HCT116 (cell line): ENCODE data around the gene FAR2. TPM values are rescaled to one million over a fixed set of nuclear protein-coding genes. Genes with fewer than 3 reads are reported as not detected.

ENCODE experiments used
- ATAC-seq: fragments of 200-7000 bp; cut with Tn5 transposase; 2 replicates; pipeline ENCODE4 v1.9.1; 2020; ENCODE audit warnings: mild to moderate bottlenecking, moderate library complexity
- BruUV-seq: library from RNA; stranded (reverse); fragments of 400-500 nt; replicated peaks from 2 replicates; lab custom pipeline; 2021; lab: Mats Ljungman, UMichigan
- CTCF ChIA-PET: fragments of 300-600 bp; sonication (Branson Sonifier 250); formaldehyde crosslinking; loops from one replicate; lab custom pipeline; 2021; ENCODE audit warnings: antibody characterized with exemption; lab: Charles Lee
- POLR2A ChIA-PET: fragments of 300-600, 350-600 bp; sonication (Branson Sonifier 250); formaldehyde crosslinking; loops from one replicate; lab custom pipeline; 2021; ENCODE audit warnings: antibody characterized with exemption; lab: Charles Lee
- RAD21 ChIA-PET, 2 experiments: fragments of 300-600 bp; sonication (Branson Sonifier 250); formaldehyde crosslinking; loops; one replicate each; lab custom pipeline; 2023; ENCODE audit warnings: low total read pairs in 2 of 2; ENCODE audit not compliant: uncharacterized antibody in 2 of 2, unreplicated experiment in 2 of 2, low non-redundant PET in 1 of 2; lab: Charles Lee
- DNase-seq: peaks from one replicate; pipeline ENCODE4 v3.0.0-alpha.2; 2010; ENCODE audit warnings: low read depth, low spot score
- H2AFZ ChIP-seq: fragments of 200-600 bp; shearing (Covaris generic), sonication (generic); 2 replicates; pipeline ENCODE4 v1.6.1; 2017; ENCODE audit warnings: low read depth, mixed run types, mixed read lengths, antibody characterized with exemption, low read length; ENCODE audit not compliant: poor library complexity, severe bottlenecking
- H3K27ac ChIP-seq: 2 replicates; pipeline ENCODE4 v1.5.1; 2012; ENCODE audit warnings: low read depth, low read length
- H3K27me3 ChIP-seq: fragments of 200-600 bp; sonication (generic); 2 replicates; pipeline ENCODE4 v1.6.1; 2016; ENCODE audit warnings: mixed run types, low read length, mixed read lengths; ENCODE audit not compliant: insufficient read depth
- H3K36me3 ChIP-seq, 2 experiments: fragments of 200-500 bp in 1 of 2; fragments of 200-600 bp in 1 of 2; sonication (Bioruptor generic) in 1 of 2; sonication (generic) in 1 of 2; 2 replicates each; pipeline versions ENCODE4 v1.5.1 to v1.6.1; 2014 to 2016; ENCODE audit warnings: low read length in 2 of 2, inconsistent platforms in 1 of 2, mixed read lengths in 1 of 2, mixed run types in 1 of 2; ENCODE audit not compliant: insufficient read depth in 2 of 2, control insufficient read depth in 1 of 2
- H3K4me1 ChIP-seq, 2 experiments: fragments of 200-600 bp in 1 of 2; sonication (generic) in 1 of 2; 2 replicates each; pipeline versions ENCODE4 v1.5.1 to v1.6.1; 2012 to 2017; ENCODE audit warnings: low read length in 2 of 2, inconsistent platforms in 1 of 2, mild to moderate bottlenecking in 1 of 2, mixed read lengths in 1 of 2, mixed run types in 1 of 2, moderate library complexity in 1 of 2; ENCODE audit not compliant: insufficient read depth in 2 of 2, control insufficient read depth in 1 of 2
- H3K4me2 ChIP-seq: fragments of 200-600 bp; sonication (generic); 2 replicates; pipeline ENCODE4 v1.6.1; 2017; ENCODE audit warnings: mixed run types, low read length, mixed read lengths
- H3K4me3 ChIP-seq, 2 experiments: fragments of 200-600 bp in 1 of 2; sonication (generic) in 1 of 2; replicated peaks in 1 of 2; 2 replicates each; pipeline ENCODE4 v1.5.1; 2011 to 2016; ENCODE audit warnings: low read length in 2 of 2, control low read depth in 1 of 2, low read depth in 1 of 2, mild to moderate bottlenecking in 1 of 2, mixed read lengths in 1 of 2, mixed run types in 1 of 2
- H3K79me2 ChIP-seq: fragments of 200-600 bp; sonication (generic); 2 replicates; pipeline ENCODE4 v1.6.1; 2017; ENCODE audit warnings: mild to moderate bottlenecking, mixed run types, low read length, moderate library complexity, mixed read lengths; ENCODE audit not compliant: insufficient read depth
- H3K9ac ChIP-seq: fragments of 200-600 bp; sonication (generic); 2 replicates; pipeline ENCODE4 v1.6.1; 2016; ENCODE audit warnings: low read length, mixed read lengths
- H3K9me2 ChIP-seq: fragments of 200-600 bp; sonication (generic), shearing (Covaris generic); 2 replicates; pipeline ENCODE4 v1.6.1; 2017; ENCODE audit warnings: mixed run types, mild to moderate bottlenecking, moderate library complexity; ENCODE audit not compliant: insufficient read depth
- H3K9me3 ChIP-seq, 2 experiments: fragments of 200-500 bp in 1 of 2; fragments of 200-600 bp in 1 of 2; sonication (Bioruptor generic) in 1 of 2; sonication (generic) in 1 of 2; 2 replicates each; pipeline ENCODE4 v1.6.1; 2014 to 2017; ENCODE audit warnings: low read length in 2 of 2, mixed read lengths in 2 of 2, inconsistent platforms in 1 of 2, low read depth in 1 of 2, mild to moderate bottlenecking in 1 of 2, mixed run types in 1 of 2, moderate library complexity in 1 of 2; ENCODE audit not compliant: control insufficient read depth in 1 of 2, insufficient read depth in 1 of 2
- H4K20me1 ChIP-seq: fragments of 200-600 bp; sonication (generic), shearing (Covaris generic); 2 replicates; pipeline ENCODE4 v1.6.1; 2017; ENCODE audit warnings: mixed run types, mild to moderate bottlenecking, moderate library complexity; ENCODE audit not compliant: insufficient read depth
- ATF3 ChIP-seq: IDR thresholded peaks from 2 replicates; pipeline ENCODE4 v1.6.1; 2012
- CEBPB ChIP-seq: IDR thresholded peaks from 2 replicates; pipeline ENCODE4 v1.6.1; 2012; ENCODE audit warnings: low read depth
- CTCF ChIP-seq, 3 experiments: fragments of 200-600 bp in 1 of 3; sonication (generic) in 1 of 3; IDR thresholded peaks in 2 of 3; conservative IDR thresholded peaks in 1 of 3; 2 replicates each; pipeline ENCODE4 v1.5.1; 2012 to 2017; ENCODE audit warnings: low read depth in 2 of 3, low read length in 2 of 3, antibody characterized with exemption in 1 of 3, borderline replicate concordance in 1 of 3, control low read depth in 1 of 3, mild to moderate bottlenecking in 1 of 3, mixed read lengths in 1 of 3, mixed run types in 1 of 3, moderate library complexity in 1 of 3; ENCODE audit not compliant: insufficient read depth in 1 of 3
- EGR1 ChIP-seq: IDR thresholded peaks from 2 replicates; pipeline ENCODE4 v1.6.1; 2012; ENCODE audit warnings: low read depth
- EZH2 ChIP-seq: fragments of 200-600 bp; sonication (generic); IDR thresholded peaks from 2 replicates; pipeline ENCODE4 v1.6.1; 2017; ENCODE audit warnings: antibody characterized with exemption, mixed run types
- EZH2phosphoT487 ChIP-seq: fragments of 200-600 bp; IDR thresholded peaks from 2 replicates; pipeline ENCODE4 v1.6.1; 2018; ENCODE audit warnings: antibody characterized with exemption, borderline replicate concordance
- FOSL1 ChIP-seq: IDR thresholded peaks from 2 replicates; pipeline ENCODE4 v1.6.1; 2012; ENCODE audit warnings: low read depth
- JUND ChIP-seq: IDR thresholded peaks from 2 replicates; pipeline ENCODE4 v1.6.1; 2012
- POLR2A ChIP-seq: IDR thresholded peaks from 2 replicates; pipeline ENCODE4 v1.7.0; 2011; ENCODE audit warnings: borderline replicate concordance; ENCODE audit not compliant: insufficient read depth, insufficient read length; ENCODE audit errors: extremely low read depth
- POLR2AphosphoS5 ChIP-seq: IDR thresholded peaks from 2 replicates; pipeline ENCODE4 v1.6.1; 2011; ENCODE audit warnings: mild to moderate bottlenecking, low read depth, low read length, moderate library complexity
- RAD21 ChIP-seq: IDR thresholded peaks from 2 replicates; pipeline ENCODE4 v1.6.1; 2012; ENCODE audit warnings: low read depth, mild to moderate bottlenecking
- REST ChIP-seq: IDR thresholded peaks from 2 replicates; pipeline ENCODE4 v1.6.1; 2012; ENCODE audit warnings: low read depth
- SIN3A ChIP-seq: IDR thresholded peaks from 2 replicates; pipeline ENCODE4 v1.6.1; 2012; ENCODE audit warnings: low read depth
- ZBTB33 ChIP-seq: IDR thresholded peaks from 2 replicates; pipeline ENCODE4 v1.6.1; 2011; ENCODE audit warnings: mild to moderate bottlenecking, low read length, moderate library complexity; ENCODE audit not compliant: insufficient replicate concordance; ENCODE audit errors: extremely low read depth
- ZFX ChIP-seq: fragments of 450-650 bp; IDR thresholded peaks from 2 replicates; pipeline ENCODE4 v1.6.1; 2017
- intact Hi-C: fragments of 100-400 bp; cut with micrococcal nuclease; formaldehyde crosslinking; loops from 2 replicates; pipeline ENCODE4 v1.10.0; 2022
- total RNA-seq: library from RNA; stranded (reverse); gene quantifications from one replicate; pipeline ENCODE4 v1.2.1, GENCODE V29; 2021; ENCODE audit not compliant: unreplicated experiment

FAR2 gene
- total RNA-seq, 1 experiment from 2014 or later = 9.7 TPM

GRCh38 chr12:29245246-29245645, 96.2 kb downstream of the FAR2 start:
- no peaks in the 10 kb centered on the region for H3K27me3 ChIP-seq
- H3K4me1 ChIP-seq = peaks cover 3 to 18% of the 10 kb centered on the region in 2 experiments; a peak in 3 of 4 replicates
- H3K36me3 ChIP-seq = no peaks in the 10 kb centered on the region
- H3K9me2 ChIP-seq = no peaks in the 10 kb centered on the region
- no peak for DNase-seq
- POLR2A ChIA-PET = no interaction called here
- no TSS peak for BruUV-seq
- no peak overlapping the region for H3K9ac ChIP-seq
- H3K4me3 ChIP-seq = no peak overlapping the region
- CTCF ChIA-PET = no interaction called here
- H2AFZ ChIP-seq = no peak overlapping the region
- no peaks in the 10 kb centered on the region for H3K9me3 ChIP-seq
- H3K27ac ChIP-seq = no peak overlapping the region
- intact Hi-C loops = no loop called here
- H4K20me1 ChIP-seq = no peaks in the 10 kb centered on the region
- H3K79me2 ChIP-seq = no peaks in the 10 kb centered on the region
- RAD21 ChIA-PET = no interaction called here
- TF ChIP-seq JUND (no peak), RAD21 (no peak), EZH2phosphoT487 (no peak), ATF3 (no peak), CTCF (IDR thresholded peaks at IDR 0.05 in 2 of 3, conservative IDR thresholded peaks at IDR 0.05 in 1 of 3; ENCODE audit: borderline replicate concordance in 1 of 3, insufficient read depth in 1 of 3, low read depth in 2 of 3, low read length in 2 of 3) (no peak), ZBTB33 (no peak), FOSL1 (no peak), POLR2A (no peak), POLR2AphosphoS5 (no peak), SIN3A (no peak), REST (no peak), EGR1 (no peak), ZFX (no peak), EZH2 (no peak), CEBPB (no peak)
- no peak overlapping the region for H3K4me2 ChIP-seq
- ATAC-seq = no peak
